GM21367 (cell line): ENCODE measurements around the gene PAFAH1B2.
"Not testable (repeated sequence)": the region's sequence is repeated elsewhere in the genome, so short reads cannot be mapped to it uniquely, and the experiment has no call there.

ENCODE experiments used
- ATAC-seq: cut with Tn5 transposase; IDR thresholded peaks from one replicate; pipeline ENCODE4 v1.9.1; 2021; ENCODE audit not compliant: unreplicated experiment

Gene PAFAH1B2

GRCh38 chr11:117127171-117127901 lies 16.8 kb upstream of the PAFAH1B2 start:
- ATAC-seq, result no peak

GRCh38 chr11:117128289-117128688 lies 15.8 kb upstream of the PAFAH1B2 start:
- ATAC-seq, result no peak

GRCh38 chr11:117130396-117130795 lies 13.7 kb upstream of the PAFAH1B2 start:
- ATAC-seq, result not testable (repeated sequence)

GRCh38 chr11:117130879-117131278 lies 13.2 kb upstream of the PAFAH1B2 start:
- no peak for ATAC-seq

- ATAC-seq, result no peak
These were observed 9.7 kb upstream of the PAFAH1B2 start for GRCh38 chr11:117134431-117134830.

- ATAC-seq, result not testable (repeated sequence)
These were observed 9.1 kb upstream of the PAFAH1B2 start for GRCh38 chr11:117134979-117135378.

- not testable (repeated sequence) for ATAC-seq
These were observed 6.6 kb upstream of the PAFAH1B2 start for GRCh38 chr11:117137223-117138086.

GRCh38 chr11:117143390-117143789 lies 697 bp upstream of the PAFAH1B2 start:
- peak; percentile 23 for ATAC-seq

- ATAC-seq, result peak; percentile 34
These were observed 648 bp downstream of the PAFAH1B2 start for GRCh38 chr11:117144477-117145392.

GRCh38 chr11:117145393-117145761 lies 1.3 kb downstream of the PAFAH1B2 start:
- ATAC-seq, result no peak

GRCh38 chr11:117146521-117146920 lies 2.4 kb downstream of the PAFAH1B2 start:
- no peak for ATAC-seq

GRCh38 chr11:117152066-117152465 lies 8.0 kb downstream of the PAFAH1B2 start:
- ATAC-seq, result no peak

GRCh38 chr11:117154468-117154867 lies 10.4 kb downstream of the PAFAH1B2 start:
- no peak for ATAC-seq

- no peak for ATAC-seq
These were observed 13.4 kb downstream of the PAFAH1B2 start for GRCh38 chr11:117157507-117157906.

GRCh38 chr11:117159892-117160291 lies 15.8 kb downstream of the PAFAH1B2 start:
- ATAC-seq, result no peak

- no peak for ATAC-seq
These were observed 16.7 kb downstream of the PAFAH1B2 start for GRCh38 chr11:117160826-117161225.

- no peak for ATAC-seq
These were observed 22.4 kb downstream of the PAFAH1B2 start for GRCh38 chr11:117166491-117166890.

- ATAC-seq, result no peak
These were observed 25.6 kb downstream of the PAFAH1B2 start for GRCh38 chr11:117169736-117170135.

GRCh38 chr11:117170210-117170609 lies 26.1 kb downstream of the PAFAH1B2 start:
- ATAC-seq, result no peak

GRCh38 chr11:117171007-117171403 lies 26.9 kb downstream of the PAFAH1B2 start:
- no peak for ATAC-seq

GRCh38 chr11:117171404-117172061 lies 27.4 kb downstream of the PAFAH1B2 start:
- no peak for ATAC-seq
